HT1080 (cell line): Measurements from ENCODE around the gene C19orf44. TPM values are rescaled to one million over a fixed set of nuclear protein-coding genes. Genes with fewer than 3 reads are reported as not detected.
"Not testable (repeated sequence)": the region's sequence is repeated elsewhere in the genome, so short reads cannot be mapped to it uniquely, and the experiment has no call there.

Experiments used
- DNase-seq: peaks from one replicate; pipeline ENCODE4 v3.0.0-alpha.2; 2015; ENCODE audit warnings: low read depth
- total RNA-seq: library from RNA; depleted of rRNA; stranded (reverse); fragments of >200 nt; shearing (Covaris generic); gene quantifications from 2 replicates; pipeline ENCODE4 v1.2.3, GENCODE V29; 2014

Gene C19orf44
- total RNA-seq, 1 experiment from 2014 or later, result 3.1 TPM

DNA sequence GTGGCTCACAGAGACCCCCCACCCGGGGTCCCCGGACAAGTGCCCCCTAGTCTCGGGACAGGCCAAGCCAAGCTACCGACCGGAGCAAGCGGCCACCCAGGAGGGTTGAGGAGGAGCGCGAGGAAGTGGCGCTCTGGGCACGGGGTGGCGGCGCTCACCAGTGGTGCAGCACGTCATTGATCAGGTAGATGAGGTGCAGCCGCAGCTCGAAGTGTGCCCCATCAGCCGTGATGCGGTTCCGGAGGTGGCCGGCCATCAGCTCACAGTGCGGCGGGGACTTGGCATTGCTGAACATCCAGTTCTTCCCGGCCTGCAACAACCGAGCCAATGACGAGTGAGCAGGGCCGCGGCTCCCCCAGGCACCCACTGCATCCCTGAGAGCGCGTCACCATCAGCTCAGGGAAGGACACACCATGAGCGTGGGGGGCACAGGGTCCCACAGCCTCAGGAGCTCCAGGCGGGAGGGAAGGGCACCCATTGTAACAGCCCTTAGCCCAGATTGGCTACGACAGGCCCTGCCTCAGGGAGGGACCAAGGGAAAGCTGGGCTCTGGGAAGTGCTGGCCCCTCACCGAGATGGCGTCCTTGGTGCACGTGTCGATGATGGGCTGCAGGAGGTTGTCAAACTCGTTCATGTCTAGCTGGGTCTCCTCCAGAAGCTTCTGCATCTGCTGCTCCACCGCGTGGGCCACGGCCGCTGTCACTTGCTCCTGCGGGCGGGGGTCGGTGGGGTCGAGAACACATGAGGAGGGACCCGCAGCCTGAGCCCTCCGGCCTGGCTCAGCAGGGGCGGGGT is 36.4 kb downstream of the C19orf44 start:
- no peak for DNase-seq

DNA sequence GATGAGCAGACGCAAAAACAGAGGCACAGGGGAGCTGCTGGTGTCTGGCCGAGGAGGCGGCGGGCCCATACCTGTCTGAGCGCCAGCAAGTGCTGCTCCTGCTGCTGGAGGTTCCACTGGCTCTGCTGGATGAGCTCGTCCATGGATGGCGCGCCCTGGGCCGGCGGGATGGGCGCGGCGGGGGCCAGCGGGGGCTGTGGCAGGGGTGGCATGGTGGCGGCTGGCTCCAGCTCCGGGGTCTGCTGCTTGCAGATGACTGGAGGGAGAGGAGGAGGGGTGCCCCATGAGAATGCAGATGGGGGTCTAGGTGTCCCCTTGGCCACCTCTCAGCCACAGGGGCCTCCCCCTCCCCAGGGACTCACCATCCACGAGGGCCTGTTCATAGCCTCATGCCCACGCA is 39.2 kb downstream of the C19orf44 start:
- no peak for DNase-seq

DNA sequence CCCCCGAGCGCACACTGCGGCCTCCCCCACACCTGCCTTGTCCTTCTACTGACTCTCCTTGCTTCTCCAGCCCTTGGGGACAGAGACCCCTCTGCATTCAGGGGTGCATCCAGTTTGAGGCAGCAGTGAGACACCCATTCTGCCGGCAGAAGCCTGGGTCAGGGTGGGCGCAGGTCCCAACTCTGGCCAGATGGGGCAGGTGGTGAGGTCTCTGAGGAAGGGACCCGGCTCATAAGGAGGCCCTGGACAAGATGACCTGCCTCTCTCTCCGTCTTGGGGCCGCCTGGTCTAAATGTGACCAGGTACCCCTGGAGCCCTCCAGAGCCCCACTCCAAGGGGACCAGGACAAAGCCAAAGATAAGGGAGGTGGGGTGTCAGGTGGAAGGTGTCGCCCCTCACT is 39.9 kb downstream of the C19orf44 start:
- DNase-seq, result no peak

DNA sequence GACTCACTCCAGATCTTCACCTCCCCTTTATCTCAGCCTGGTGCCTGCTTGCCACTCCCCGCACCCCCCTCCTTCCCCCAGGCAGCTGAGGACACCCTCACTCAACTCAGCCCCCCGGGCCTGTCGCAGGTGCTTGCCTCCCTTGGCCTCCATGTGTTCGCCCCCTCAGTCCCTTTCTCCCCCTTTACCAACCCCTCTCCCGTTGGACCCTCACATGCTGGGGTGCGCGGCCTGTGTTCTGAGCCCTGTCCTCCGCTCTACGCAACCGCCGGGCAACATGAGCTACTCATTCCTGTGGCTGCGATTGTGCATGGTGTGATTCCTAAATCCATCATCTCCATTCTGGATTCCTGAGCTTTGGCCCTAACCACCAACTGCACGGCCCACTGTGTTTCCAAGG is 40.9 kb downstream of the C19orf44 start:
- no peak for DNase-seq

DNA sequence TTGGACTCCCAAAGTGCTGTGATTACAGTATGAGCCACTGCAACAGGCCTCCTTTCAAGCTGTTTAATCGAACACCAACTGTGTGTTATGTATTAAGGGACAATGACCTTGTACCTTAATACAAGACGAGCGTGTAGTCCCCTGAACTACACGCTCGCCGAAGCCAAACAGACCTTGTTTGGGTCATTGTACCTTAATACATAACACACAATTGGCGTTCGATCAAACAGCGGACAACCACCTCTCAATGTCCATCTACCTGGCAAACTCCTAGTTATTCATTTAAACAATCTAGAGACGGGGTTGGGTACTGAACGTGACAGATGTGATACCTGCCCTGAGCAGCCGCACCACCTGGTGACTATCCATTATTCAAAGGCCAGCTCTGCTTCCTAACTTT is 44.8 kb downstream of the C19orf44 start:
- DNase-seq, result no peak

DNA sequence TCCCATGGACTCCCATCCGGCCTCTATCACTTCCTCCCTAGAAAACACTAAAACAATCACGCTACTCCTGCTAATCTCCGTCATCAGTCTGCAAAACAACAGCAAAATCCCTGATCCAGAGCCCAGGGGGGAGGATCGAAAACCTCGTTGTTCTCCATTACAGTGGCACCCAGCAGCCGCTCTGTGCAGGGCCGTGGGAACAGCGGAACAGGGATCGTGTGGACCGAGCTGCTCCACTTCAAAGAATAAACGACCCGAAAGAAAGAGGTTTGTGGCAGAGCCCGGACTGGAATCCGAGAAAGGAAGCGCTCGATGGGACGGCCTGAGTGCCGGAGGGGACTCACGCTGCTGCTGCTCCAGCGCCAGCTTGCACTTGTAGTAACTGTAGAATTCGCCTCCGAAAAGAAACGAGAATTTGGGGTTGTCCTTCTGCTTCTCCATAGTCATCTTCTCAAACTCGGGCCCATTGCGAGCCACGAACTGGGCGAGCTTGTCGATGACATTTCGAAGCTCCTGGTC is 45.4 kb downstream of the C19orf44 start:
- DNase-seq, result peak; percentile 27

DNA sequence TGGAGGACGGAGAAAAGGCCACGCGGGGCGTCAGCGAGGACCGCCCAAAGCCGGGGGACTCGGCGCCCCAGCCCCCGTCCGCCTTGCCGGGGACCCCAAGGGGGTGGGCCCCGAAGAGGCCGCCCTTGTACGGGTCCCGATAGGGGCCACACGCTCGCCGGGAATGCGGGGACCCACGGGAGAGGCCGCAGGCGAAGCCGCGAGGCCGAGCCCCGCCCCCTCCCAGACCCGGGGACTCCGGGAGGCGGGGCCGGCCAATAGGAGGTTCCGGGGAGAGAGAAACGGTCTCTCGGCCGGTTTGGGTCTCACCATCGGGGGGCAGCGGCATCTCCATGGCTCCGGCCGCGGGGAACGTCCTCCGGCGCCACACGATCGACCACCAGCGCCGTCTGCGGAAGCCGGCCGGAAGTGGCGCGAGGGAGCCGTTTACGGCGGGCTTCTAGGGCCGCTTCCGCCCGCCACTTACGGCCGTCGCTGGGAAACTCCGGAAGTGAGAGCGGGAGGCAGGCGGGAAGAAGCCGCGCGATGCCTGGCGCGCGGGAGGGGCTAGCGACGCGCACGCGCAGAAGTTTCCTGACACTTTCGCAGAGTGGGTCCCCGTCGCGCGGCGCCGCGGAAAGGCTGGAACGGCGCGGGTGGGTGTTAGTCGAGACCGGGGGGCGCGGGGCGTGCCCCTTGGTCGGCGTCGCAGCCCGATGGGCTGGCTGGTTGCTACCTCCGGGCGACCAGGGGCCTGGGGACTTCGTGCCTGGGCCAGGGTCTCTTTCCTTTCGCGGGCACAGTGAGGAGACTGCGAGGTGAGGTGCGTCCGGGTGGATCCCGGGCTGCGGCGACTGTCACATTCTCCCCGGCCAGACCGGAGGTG is 46.1 kb downstream of the C19orf44 start, which contains the start of gene CHERP:
Gene CHERP, minus strand, starts transcription at position 393 of the 865 bp plus-strand sequence. Its CDS starts 59 bp downstream, at position 334.
- peak; percentile 93 for DNase-seq

DNA sequence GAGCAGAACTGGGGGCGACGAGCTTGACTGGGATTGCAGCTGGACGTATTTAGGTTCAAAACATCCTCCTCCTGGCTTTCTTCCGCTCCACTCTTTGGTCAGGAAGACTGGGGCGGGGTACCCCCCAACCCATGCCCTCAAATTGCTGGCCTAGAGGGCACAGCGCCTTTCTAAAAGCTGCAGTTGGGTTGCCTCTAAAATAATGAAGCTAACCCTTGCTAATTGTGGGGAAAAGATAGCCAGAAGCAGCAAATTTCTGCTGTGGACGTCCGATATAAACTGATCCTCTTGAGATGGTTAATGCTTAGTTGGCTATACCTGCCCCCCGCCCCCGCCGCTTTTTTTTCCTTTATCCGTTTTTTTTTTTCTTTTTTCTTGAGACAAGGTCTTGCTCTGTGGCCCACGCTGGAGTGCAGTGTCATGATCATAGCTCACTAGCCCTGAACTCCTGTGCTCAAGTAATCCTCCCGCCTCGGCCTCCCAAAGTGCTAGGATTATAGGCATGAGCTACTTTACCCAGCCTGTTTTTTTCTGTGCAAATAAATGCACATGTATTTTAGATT is 46.8 kb downstream of the C19orf44 start:
- DNase-seq, result no peak

DNA sequence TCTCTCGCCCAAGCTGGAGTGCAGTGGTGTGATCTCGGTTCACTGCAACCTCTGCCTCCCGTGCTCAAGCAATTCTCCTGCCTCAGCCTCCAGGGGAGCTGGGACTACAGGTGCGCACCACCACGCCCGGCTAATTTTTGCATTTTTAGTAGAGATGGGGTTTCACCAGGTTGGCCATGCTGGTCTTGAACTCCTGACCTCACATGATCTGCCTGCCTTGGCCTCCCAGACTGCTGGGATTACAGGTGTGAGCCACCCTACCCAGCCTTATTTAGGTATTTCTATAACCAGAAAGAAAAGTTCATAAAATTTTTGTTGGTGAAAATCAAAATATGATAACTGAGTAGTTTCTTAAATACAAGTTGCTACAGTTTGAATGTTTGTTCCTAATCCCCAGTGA is 47.5 kb downstream of the C19orf44 start:
- DNase-seq, result not testable (repeated sequence)

DNA sequence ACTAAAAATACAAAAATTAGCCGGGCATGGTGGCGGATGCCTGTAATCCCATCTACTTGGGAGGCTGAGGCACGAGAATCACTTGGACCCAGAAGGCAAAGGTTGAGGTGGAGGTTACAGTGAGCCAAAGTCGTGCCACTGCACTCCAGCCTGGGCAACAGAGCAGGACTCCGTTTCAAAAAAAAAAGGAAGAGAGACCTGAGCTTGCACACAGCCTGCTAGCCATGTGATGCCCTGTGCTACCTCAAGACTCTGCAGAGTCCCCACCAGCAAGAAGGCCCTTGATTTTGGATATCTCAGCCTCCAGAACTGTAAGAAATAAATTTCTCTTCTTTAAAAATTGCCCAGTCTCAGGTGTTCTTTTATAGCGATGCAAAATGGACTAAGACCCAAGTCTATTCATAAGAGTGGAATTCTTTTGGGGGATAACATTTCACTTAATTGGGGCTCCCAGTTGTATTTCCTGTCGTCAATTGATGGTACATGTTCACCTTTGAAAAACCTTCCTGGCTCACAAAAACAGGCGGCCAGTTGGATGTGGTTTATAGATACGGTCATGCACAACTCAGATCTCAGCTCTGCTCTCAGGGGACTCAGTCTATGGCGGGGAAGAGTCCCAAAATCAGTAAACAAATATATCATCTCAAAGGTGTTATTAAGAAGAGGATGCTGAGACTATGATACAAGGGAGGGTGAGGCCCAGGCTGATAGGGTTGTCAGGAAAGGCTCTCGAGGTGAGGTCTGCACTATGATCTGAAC is 48.5 kb downstream of the C19orf44 start:
- no peak for DNase-seq

DNA sequence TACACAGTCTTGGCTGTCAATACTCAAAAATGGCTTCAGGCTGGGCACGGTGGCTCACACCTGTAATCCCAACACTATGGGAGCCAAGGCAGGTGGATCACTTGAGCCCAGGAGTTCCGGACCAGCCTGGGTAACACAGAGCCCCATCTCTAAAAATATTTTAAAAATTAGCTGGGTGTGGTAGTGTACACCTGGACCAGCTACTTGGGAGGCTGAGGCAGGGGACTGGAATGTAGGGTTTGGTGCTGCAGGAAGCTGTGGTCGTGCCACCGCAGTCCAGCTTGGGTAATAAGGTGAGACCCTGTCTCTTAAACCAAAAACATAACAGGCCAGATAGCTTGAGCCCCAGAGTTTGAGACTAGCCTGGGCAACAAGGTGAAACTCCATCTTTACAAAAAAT is 52.8 kb downstream of the C19orf44 start:
- DNase-seq, result no peak

DNA sequence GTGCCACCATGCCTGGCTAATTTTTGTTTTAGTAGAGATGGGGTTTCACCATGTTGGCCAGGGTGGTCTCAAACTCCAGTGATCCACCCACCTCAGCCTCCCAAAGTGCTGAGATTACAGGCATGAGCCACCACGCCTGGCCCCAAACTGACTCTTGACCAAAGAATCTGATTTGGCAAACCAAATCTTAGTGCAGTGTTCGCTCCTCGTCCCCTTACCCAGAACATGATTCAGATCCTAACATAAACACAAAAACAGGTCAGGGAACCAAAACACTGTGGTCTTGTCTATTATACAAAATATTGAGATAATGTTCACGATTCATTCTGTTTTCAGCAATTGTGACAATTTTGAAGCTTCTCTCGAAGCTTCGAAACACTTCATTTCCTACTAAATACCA is 55.7 kb downstream of the C19orf44 start:
- DNase-seq, result not testable (repeated sequence)

DNA sequence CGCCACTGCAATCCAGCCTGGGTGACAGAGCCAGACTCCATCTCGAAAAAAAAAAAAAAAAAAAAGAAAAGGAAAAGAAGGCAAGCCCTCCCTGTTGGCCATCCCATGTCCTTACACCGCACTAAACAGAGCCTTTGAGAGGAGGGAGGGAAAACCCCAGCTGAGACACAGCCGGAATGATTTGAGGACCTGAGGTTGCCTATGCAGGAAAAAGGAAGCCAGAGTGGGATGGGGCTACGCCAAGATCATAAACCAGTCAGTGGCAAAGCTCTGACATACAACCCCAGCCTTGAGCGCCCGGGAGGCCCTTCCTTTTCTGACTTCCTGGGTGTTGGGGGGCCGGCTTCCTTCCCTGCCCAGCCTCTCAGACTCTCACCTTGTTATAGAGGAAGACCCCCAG is 58.6 kb downstream of the C19orf44 start:
- DNase-seq, result no peak

DNA sequence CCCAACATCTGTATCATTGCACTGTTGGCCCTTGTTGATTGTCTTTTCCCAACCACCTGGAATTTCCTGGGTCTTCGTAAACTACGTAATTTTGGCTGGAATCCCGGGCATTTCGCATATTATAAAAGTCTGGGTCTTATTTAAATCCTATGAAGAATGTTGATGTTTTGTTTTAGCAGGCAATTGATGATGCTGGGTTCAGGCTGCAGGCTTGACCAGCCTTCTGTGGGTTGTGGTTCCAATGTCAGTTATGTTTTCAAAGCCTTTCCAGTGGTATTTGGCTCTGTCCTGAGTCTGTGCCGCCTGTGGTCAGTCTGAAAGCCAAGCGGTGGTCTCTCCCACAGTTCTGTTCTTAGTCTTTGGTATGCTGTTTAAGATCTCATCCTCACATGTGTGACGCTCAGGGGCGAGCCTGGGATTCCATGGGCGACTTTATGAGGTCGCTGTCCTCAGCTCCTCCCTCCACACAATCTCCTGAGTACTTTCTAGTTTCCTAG is 63.6 kb downstream of the C19orf44 start:
- no peak for DNase-seq

DNA sequence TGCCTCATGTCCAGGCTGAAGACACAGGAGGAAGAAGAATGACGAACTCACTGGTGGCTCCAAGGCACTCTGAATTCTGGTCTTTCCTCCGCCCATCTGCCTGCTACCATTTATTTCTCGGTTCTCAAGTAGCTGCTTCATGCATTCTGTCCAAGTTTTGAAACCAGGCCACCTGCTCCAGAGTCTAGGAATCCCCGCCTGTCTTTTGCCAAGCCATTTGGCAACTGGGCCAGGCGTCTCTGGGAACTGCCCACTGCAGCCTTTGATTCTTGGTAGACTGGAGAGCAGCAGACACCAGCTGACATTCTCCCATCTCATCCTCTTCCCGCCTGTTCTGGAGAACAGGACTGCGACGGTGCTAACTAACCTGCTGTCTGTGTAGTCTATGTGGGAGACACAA is 65.2 kb downstream of the C19orf44 start:
- DNase-seq, result no peak

DNA sequence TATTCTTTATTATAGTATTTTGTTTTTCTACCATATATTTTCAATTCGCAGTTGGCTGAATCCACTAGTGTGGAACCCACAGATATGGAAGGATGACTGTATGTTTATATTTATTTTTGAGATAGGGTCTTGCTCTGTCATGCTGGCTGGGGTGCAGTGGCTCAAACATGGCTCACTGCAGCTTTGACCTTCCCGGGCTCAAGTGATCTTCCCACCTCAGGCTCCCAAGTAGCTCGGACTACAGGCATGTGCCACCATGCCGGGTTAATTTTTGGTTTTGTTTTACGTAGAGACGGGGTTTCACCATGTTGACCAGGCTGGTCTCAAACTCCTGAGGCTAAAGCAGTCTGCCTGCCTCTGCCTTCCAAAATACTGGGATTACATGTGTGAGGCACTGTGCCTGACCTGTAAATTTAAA is 66.4 kb downstream of the C19orf44 start:
- DNase-seq, result no peak

DNA sequence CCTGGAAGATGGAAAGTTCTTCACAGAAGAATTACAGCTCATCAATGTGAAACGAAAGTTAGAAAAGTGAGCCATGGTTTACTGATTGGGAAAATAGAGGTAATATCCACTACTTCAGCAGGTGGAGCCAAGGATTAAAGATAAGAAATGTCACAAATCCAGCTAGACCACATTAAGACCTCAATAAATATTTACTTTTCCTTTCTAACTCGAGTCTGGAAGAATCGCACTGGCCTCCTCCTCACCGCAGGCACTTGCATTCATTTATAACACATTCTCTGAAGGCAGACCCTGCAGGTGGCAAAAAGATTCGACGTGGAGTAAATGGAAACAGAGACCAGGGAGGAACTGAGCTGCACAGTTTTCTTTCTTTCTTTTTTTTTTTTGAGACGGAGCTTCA is 68.6 kb downstream of the C19orf44 start:
- no peak for DNase-seq

DNA sequence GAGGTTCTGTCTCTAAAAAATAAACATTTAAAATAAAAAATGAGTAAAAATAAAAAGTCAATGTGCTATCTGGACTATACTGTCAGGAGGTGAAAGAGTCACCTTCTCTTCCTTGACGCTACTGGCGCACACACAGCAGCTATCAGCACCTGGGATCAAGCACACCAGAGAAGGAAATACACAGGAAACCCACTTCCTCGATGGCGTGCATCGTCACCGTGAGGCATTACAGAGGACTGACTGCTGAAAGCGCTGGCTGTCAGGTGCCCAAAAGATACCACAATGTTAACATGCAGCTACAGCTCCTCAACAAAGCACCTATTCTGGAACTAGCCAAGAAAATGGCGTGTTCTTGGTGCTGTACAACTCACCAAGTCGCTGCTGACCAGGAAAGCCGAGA is 70.0 kb downstream of the C19orf44 start:
- no peak for DNase-seq

DNA sequence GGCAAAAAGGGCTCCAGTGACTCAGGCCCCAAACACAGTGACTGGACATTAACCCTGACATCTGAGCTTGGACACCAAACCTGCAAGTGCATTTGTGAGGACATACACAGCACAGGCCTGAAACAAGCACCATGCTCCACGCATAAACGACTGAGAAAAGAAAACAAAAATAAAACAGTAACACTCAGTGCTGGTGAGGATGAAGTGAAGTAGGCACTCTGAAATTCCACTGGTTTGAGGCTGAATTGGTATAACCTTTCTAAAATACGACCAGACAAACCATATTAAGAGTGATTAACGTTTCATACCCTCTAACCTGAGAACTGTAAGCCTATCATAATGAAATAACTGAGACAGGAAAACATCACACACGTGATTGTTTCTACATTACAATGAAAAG is 70.5 kb downstream of the C19orf44 start:
- DNase-seq, result no peak

DNA sequence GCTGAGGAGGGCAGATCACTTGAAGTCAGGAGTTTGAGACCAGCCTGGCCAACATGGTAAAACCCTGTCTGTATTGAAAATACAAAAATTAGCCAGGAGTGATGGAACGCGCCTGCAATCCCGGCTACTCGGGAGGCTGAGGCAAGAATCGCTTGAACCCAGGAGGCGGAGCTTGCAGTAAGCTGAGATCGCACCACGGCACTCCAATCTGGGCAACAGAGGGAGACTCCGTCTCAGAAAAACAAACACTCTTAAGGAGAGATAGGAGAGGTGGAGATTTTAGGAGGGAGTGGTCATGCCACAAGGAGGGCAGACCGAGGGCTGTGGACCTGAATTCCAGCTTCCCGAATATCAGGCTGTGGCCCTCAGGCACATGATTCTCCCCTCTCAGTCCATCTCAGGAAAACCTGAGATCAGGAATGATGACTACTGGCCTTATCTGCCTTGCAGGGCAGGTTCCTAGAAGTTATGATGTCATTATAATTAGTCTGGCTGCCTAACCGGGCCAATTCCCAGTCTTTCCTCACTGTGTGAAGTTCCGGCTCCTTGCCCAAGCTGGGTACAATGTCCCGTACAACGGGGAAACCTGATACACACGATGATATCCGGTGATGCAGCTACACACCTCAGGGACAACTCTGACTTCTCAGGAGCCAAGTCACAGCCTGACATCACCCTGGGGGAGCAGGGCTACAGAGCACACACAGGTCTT is 73.6 kb downstream of the C19orf44 start:
- DNase-seq, result no peak
